AG04449 (cell line): ENCODE measurements around the gene CSRNP3.
"Not testable (repeated sequence)": the region's sequence is repeated elsewhere in the genome, so short reads cannot be mapped to it uniquely, and the experiment has no call there.

Experiments used
- CTCF ChIA-PET: fragments of 350-600 bp; formaldehyde crosslinking; extraction: SDS; loops from one replicate; lab custom pipeline; 2021; ENCODE audit warnings: antibody characterized with exemption; lab: Yijun Ruan, JAX
- POLR2A ChIA-PET: fragments of 400-600, 350-600 bp; formaldehyde crosslinking; extraction: SDS; loops from one replicate; lab custom pipeline; 2020; ENCODE audit warnings: antibody characterized with exemption, inconsistent platforms; lab: Yijun Ruan, JAX
- DNase-seq: peaks from one replicate; pipeline ENCODE4 v3.0.0-alpha.2; 2010; ENCODE audit warnings: low read depth, low spot score
- H3K4me3 ChIP-seq: 2 replicates; pipeline ENCODE4 v1.5.1; 2011; ENCODE audit warnings: low read depth, mild to moderate bottlenecking, control low read depth, low read length
- CTCF ChIP-seq: IDR thresholded peaks from one replicate; pipeline ENCODE4 v1.5.1; 2011; ENCODE audit warnings: mild to moderate bottlenecking, moderate library complexity, low read length, control low read depth, inconsistent platforms; ENCODE audit not compliant: insufficient read depth; ENCODE audit errors: missing control alignments

Gene CSRNP3

GRCh38 chr2:165576409-165577154 is 107.1 kb downstream of the CSRNP3 start:
- no peak for TF ChIP-seq CTCF
- ChIA-PET POLR2A (no interaction called here), CTCF (no interaction called here)
- H3K4me3 ChIP-seq: no peak overlapping the region
- no peak for DNase-seq

- POLR2A ChIA-PET: no interaction called here
- no peak for DNase-seq
- no peak overlapping the region for H3K4me3 ChIP-seq
- TF ChIP-seq CTCF: no peak
- CTCF ChIA-PET: no interaction called here
These were observed 112.9 kb downstream of the CSRNP3 start for GRCh38 chr2:165582409-165582808.

GRCh38 chr2:165582863-165583506 is 113.5 kb downstream of the CSRNP3 start:
- H3K4me3 ChIP-seq: no peak overlapping the region
- no peak for TF ChIP-seq CTCF
- no peak for DNase-seq
- CTCF ChIA-PET: no interaction called here
- POLR2A ChIA-PET: no interaction called here

- ChIA-PET POLR2A (no interaction called here), CTCF (interaction anchor here (0.6 kb wide), 1 partner anchor 916 kb away, joined by 3 read pairs; no protein-coding TSS in a partner anchor)
- TF ChIP-seq CTCF: no peak
These were observed 114.7 kb downstream of the CSRNP3 start for GRCh38 chr2:165584126-165584654.

GRCh38 chr2:165586019-165586418 is 116.5 kb downstream of the CSRNP3 start:
- CTCF ChIA-PET: no interaction called here
- no peak for TF ChIP-seq CTCF
- POLR2A ChIA-PET: no interaction called here
- DNase-seq: no peak
- no peak overlapping the region for H3K4me3 ChIP-seq

More at GRCh38 chr2:165584126-165584654, 114.7 kb downstream of the CSRNP3 start:
- DNase-seq: no peak
- no peak overlapping the region for H3K4me3 ChIP-seq

GRCh38 chr2:165587335-165587938 is 117.9 kb downstream of the CSRNP3 start:
- CTCF ChIA-PET: no interaction called here

GRCh38 chr2:165590999-165591398 is 121.5 kb downstream of the CSRNP3 start:
- H3K4me3 ChIP-seq, DNase-seq, CTCF ChIA-PET, POLR2A ChIA-PET: not testable (repeated sequence)

More at GRCh38 chr2:165587335-165587938, 117.9 kb downstream of the CSRNP3 start:
- no peak overlapping the region for H3K4me3 ChIP-seq
- TF ChIP-seq CTCF: no peak
- no peak for DNase-seq
- POLR2A ChIA-PET: no interaction called here
